Hematopoietic multipotent progenitor cell treated with erythropoietin and hydrocortisone succinate and interleukin-3 and kit ligand, for 8 days (in vitro differentiated cells): Measurements from ENCODE around the gene CENPK.
"Not testable (repeated sequence)": the region's sequence is repeated elsewhere in the genome, so short reads cannot be mapped to it uniquely, and the experiment has no call there.

Source experiments
- DNase-seq: peaks from one replicate; pipeline ENCODE4 v3.0.0-alpha.2; 2015

Gene CENPK, protein sequence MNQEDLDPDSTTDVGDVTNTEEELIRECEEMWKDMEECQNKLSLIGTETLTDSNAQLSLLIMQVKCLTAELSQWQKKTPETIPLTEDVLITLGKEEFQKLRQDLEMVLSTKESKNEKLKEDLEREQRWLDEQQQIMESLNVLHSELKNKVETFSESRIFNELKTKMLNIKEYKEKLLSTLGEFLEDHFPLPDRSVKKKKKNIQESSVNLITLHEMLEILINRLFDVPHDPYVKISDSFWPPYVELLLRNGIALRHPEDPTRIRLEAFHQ

DNA sequence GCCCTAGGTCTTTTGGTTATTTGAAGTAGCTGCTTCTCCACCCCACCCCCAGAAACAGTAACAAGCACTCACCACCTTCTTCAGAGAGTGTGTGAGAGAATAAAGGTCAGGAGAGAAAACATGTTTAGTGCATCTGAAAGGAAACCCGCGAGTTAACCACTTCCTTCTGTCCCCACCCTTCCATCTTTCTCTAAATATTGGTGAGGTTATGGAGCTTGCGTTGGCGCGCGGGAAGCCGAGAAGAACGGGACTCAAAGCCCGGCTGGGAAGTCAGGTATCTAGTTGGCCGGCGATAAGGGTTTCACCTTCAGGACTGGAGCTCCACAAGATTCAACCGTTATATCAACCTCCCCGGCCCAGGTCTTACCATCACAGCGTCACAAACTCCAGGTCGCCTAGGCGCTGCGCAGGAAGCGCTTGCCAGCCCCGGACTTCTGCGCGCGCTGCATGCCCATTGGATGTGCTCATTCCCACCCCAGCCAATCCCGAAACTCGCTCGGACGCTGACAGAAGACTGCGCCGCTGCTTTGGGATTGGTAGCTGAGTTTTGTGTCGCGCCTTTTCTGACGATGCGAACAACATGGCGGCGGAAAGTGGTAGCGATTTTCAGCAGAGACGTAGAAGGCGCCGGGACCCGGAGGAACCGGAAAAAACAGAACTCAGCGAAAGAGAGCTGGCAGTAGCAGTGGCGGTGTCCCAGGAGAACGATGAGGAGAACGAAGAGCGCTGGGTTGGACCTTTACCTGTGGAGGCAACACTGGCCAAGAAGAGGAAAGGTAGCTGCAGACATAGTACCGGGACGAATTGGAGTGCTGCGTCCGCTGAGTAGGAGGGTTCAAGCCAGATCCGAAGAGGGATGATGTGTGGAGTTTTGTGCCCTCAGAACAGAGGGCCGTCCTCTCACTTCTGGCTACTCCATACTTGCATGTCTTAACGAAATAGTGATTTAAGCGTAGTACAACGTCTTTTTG lies at the start of gene CENPK, which contains the start of gene PPWD1:
Gene CENPK, minus strand, starts transcription at position 438 of the 971 bp plus-strand sequence. CDS start 8,261 bp downstream, outside the sequence.
Gene PPWD1, plus strand, starts transcription at position 566 of the 971 bp plus-strand sequence. Its CDS starts 15 bp downstream, at position 581.
- peak; percentile 97 for DNase-seq

DNA sequence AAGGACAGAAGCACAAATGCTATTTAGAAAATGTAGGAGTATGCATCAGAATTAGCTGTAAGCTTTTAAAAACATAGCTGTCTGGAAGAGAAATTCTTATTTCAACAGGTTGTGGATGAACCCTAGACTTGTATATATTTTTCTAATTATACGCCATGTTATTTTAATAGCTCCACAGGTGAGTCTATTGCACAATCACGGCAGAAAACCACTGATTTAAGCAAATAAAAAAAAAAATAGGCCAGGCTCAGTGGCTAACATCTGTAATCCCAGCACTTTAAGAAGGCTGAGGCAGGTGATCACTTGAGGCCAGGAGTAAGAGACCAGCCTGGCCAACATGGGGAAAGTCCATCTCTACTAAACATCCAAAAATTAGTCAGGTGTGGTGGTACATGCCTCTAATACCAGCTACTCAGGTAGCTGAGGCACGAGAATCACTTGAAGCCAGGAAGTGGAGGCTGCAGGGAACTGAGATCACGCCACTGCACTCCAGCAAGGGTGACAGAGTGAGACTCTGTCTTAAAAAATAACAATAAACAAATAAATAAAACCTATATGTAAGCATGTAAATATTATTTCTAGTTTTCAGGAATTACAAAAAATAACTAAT lies 49.4 kb upstream of the CENPK start:
- DNase-seq, result no peak

DNA sequence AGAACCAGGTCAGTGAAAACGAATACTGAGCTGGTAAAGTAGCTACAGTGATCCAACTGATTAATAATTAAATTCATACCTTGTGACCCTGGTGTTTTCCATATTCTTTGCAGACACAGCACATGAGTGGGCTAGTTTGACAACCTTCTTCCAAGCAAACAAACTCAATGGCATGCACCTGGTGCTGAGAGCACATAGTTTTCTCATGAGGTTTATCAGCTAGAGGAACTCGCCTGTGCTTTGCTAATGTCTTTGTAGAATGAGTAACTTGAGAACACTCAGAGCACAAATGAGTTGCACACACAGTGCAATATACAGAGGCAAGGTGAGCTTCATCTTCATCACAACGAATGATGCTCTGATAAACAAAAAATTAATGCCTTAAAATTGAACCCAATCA lies 48.6 kb upstream of the CENPK start:
- no peak for DNase-seq

DNA sequence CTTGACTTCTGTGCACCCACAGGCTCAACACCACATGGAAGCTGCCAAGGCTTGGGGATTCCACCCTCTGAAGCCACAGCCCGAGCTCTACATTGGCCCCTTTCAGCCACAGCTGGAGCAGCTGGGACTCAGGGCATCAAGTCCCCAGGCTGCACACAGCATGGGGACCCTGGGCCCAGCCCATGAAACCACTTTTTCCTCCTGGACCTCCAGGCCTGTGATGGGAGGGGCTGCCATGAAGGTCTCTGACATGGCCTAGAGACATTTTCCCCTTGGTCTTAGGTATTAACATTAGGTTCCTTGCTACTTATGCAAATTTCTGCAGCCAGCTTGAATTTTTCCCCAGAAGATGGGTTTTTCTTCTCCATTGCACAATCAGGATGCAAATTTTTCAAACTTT lies 38.8 kb upstream of the CENPK start:
- not testable (repeated sequence) for DNase-seq

DNA sequence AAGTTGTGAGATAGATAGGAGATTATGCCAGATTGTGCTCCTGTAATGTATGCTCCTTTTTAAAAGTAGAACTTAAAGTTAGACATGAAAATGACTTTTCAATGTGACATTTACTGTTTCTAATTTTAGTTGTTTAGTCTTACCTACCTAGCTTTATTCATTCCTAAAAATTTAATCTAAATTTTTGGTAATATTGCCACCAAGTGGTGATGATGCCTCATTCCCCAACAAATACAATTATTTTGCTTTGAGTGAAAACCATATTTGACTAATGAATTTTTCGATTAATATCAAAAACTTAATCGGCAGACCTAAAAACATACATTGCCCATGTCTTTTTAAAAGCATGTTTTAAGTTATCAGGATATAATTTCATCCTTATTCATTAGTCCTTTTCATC lies 25.7 kb upstream of the CENPK start:
- peak; percentile 12 for DNase-seq

DNA sequence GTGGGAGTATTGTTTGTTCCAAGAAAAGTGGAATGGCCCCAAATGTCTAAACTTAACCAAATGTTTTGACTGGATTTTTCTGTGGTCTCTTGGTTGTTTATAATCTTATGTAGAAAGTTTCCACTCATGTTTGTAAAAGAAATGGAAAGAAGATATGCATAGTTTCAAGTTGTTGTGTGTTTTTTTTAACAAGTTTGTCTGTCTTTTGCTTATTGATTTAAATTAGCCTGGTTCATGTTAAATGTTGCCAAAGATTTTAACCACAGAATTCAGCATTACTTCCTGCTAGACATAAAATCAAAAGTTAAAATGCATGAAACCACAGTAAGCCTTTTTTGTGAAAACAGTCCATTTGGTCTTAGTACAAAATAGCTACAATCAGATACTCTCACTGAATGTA lies 14.2 kb upstream of the CENPK start:
- DNase-seq, result no peak

DNA sequence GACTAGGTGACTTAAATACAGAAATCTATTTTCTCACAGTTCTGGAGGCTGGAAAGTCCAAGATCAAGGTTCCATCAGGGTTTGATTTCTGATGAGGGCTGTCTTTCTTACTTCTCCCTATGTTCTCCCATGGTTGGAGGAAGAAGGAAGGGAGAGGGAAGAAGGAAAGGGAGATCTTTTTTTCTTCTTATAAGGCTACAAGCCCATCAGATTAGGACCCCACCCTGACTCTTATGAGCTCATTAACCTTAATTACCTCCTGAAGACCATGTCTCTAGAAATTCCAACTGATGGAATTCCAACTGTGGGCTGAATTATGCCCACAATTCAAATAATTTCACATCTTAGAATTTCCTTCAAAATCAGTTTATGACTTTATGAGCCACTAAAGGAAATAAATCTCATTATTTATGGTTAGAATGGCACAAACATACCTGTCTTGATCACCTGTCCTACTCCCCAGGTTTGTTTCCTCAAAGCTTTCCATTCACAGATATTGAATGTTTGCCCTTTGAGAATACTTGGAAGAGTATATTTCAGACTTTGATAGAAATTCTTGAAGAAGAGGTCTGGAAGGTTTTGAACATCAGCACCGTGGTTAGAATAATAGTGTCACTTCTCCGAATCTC lies 7.7 kb upstream of the CENPK start:
- DNase-seq, result no peak

DNA sequence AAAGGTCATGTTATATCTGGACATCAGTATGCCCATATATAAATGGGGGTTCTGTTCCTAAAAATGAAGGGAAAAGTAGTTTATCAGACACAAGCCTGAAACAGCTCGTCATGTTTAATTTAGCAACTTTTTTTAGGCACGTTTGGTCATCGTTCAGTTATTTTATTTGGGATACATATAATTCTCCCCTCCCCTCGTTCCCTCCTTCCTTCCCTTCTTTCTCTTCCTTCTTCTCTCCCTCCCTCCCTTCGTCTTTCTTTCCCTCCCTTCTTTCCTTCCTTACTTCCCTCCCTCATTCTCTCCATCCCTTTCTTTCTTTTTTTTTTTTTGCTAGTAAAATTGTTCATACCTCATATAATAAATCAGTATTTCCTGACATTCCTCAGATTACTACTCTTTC lies 3.5 kb upstream of the CENPK start:
- no peak for DNase-seq

DNA sequence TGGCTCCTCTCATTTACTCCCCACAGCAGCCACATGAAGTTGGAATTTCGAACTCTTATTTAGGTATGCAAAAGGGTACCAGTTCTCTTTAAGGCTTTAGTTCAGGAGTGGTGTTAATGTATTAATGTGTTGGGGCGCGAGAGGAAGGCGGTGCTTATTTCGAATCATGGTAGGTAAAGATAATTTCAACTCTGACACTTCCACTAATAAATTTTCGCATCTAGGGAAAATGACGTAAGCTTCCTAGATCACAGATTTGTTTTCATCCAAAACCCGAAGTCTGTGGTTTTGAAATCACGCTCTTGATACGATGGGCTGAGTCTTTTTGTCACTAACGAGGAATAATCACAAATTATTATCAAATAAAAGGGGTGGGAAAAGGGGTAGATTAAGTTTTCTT lies 809 bp upstream of the CENPK start:
- DNase-seq, result peak; percentile 31

DNA sequence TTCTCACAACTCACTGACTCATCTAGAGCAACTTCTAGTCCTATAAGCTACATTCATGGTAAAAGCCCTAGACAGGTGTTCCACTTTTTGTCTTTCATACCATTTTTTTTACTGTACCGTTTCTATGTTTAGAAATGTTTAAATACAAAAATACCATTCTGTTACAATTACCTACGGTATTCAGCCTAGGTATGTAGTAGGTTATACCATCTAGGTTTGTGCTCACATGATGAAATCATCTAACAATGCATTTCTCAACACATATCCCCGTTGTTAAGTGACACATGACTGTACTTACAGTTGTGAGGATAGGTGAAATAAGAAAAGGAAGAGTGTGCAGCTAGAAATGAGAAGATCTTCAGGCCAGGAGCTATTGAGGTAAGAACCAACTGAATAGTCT lies 6.2 kb downstream of the CENPK start:
- no peak for DNase-seq

DNA sequence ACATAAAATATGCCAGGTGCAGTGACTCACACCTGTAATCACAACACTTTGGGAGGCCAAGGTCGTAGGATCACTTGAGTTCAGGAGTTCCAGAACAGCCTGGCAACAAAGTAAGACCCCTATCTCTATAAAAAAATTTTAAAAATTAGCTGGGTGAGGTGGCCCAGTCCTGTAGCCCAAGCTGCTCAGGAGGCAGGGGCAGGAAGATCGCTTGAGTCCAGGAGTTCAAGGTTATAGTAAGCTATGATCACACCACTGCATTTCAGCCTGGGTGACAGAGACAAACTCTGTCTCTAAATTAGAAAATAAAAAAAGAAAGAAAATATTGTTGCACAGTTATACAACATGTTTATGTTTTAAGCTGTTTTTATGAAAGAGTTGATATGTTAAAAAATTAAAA lies 6.8 kb downstream of the CENPK start:
- no peak for DNase-seq

DNA sequence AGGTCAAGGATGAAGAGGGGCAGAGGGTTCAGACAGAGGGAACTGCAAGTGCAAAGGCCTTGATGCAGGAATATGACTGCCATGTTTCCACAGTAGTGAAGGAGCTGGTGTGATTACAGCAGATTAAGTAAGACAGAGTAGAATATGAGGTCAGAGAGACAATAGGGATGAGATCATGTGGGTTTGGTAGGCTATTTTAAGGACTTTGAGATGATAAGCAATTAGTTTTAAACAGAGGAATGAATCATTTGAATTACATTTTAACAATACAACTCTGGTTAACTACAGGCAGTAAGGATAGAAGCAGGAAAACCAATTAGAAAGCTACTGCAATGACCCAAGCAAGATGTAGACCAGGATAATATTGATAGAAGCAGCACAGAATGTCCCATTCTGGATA lies 7.7 kb downstream of the CENPK start:
- no peak for DNase-seq

DNA sequence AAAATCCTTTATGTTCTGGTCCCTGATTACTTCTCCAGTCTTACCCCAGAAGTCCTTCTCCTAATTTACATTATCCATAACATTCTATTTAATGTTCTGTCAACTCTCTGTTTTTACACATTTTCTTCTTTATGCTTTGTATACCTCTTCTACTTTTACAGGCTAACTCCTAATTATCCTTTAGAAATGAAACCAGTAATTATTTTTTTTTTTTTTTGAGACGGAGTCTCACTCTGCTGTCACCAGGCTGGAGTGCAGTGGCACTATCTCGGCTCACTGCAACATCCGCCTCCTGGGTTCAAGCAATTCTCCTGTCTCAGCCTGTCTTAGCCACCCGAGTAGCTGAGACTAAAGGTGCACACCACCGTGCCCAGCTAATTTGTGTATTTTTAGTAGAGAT lies 9.0 kb downstream of the CENPK start:
- DNase-seq, result no peak

DNA sequence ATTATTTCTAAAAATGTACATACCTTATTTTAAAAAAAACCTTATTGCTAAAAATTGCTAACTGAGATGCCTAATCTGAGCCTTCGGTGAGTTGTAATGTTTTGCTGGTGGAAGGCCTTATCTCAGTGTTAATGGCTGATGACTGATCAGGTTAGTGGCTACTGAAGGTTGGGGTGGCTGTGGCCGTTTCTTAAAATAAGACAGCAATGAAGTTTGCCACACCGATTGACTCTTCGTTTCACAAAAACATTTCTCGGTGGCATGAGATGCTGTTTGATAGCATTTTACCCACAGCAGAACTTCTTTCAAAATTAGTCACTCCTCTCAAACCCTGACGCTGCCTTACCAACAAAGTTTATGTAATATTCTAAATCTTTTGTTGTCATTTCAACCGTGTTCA lies 14.7 kb downstream of the CENPK start:
- DNase-seq, result no peak

DNA sequence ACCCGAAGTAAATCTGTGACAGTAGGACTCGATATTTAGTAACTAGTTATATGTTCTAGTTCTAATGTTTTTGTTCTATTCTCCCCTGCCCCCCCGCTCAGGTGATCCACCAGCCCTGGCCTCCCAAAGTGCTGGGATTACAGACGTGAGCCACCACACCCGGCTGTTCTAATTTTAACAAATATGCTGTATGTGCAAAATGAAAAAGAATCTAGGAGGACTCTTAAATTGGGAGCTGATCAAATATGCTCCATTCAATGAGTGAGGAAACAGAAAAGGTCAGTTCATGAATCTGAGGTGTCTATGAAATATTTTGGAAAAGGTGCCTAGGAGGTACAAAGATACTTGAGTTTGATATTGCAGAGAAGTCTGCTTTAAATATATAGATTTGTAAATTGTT lies 16.8 kb downstream of the CENPK start:
- no peak for DNase-seq

DNA sequence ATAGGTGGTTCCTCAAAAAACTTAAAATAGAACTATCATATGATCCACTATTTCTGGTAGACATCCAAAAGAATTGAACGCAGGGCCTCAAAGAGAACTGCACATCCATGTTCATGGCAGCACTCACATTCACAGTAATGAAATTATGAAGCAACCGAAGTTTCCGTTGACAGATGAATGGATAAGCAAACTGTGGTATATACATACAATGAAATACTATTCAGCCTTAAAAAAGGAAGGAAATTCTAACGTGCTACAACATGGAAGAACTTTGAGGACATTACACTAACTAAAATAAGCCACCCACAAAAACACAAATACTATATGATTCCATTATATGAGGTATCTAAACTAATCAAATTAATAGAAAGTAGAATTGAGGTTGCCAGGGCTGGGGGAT lies 18.5 kb downstream of the CENPK start:
- no peak for DNase-seq

DNA sequence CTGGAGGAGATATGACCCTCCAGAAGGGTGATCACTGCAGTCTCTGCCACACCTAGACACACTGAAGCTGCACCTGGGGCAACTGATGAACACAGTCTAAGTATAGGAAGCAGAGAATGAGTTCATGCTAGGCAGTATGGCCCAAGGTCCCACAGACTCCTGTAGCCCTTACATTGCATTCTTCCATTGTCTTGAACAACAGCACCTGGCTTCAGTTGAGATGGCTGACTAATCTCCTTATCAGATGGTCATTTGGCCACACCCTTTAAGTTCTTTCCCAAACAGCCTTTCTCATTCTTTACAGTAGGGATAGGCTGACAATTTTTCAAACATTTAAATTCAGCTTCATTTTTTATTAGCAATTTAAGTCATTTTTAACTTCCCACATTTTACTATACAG lies 23.1 kb downstream of the CENPK start:
- peak; percentile 52 for DNase-seq

DNA sequence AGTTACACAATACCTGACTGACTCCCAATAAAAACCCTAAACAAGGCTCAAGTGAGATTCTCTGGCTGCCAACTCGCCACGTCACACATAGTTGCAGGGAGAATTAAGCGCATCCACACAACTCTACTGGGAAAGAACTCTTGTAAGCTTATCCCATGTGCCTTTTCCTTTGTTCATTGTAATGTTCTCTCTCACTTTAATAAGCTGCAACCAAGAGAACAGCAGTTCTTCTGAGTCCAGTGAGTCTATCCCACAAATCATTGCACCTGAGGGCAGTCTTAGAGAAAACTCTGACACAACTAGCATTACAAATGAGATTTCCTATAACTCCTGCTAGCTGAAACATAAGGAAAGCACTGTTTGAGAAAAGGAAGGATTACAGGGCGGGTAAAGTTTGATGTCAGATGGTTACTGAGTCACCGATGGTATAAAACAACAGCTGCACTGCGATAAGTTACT lies 27.4 kb downstream of the CENPK start:
- no peak for DNase-seq

DNA sequence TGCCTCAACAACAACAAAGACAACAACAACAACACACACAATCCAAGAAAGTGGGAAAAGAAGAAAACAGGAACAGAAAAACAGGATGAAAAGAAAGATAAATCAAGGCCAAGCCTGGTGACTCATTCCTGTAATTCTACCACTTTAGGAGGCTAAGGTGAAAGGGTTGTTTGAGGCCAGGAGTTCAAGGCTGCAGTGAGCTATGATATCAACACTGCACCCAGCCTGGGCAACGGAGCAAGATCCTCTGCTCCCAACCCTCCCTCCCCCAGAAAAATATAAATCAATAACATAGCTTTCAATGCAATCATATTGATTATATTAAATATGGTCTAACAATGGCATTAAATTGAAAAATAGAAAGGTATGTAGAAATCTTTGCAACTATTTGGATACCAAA lies 32.1 kb downstream of the CENPK start:
- DNase-seq, result no peak

DNA sequence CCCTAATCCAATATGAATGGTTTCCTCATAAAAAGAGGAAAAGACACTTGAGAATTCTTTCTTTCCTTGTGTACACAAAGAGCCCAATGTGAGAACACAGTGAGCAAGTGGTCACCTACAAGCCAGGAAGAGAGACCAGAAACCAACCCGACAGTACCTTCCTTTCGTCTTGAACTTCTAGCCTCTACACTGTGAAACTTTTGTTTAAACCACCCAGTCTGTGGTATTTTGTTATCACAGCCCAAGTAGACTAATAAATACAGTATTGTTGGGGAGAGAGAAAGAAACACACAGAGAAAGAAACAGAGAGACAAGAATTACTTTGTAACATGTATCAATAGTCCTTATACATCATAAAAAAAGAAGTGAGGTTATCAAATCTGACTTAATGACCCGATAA lies 37.2 kb downstream of the CENPK start:
- no peak for DNase-seq

DNA sequence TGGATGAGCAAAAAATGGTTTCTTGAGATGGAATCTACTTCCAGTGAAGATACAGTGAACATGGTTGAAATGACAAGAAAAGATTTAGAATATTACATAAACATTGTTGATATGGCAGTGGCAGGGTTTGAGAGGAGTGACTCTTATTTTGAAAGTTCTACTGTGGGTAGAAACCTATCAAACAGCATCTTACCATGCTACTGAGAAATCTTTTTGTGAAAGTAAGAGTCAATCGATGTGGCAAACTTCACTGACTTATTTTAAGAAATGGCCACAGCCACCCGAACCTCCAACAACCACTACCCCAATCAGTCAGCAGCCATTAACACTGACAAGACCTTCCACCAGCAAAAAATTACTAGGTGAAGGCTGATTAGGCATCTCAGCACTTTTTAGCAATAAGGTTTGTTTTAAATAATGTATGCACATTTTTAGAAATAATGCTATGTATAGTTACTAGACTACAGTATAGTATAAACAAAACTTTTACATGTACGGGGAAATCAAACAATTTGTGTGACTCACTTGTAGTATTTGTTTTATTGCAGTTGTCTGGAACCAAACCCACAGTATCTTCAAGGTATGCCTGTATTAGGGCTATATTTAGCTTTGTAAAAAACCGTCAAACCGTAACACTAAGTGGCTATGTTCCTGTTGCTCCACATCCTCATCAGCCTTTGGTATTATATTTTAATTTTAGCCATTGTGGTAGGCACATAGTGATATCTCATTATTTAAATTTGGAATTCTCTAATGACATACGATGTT lies 50.6 kb downstream of the CENPK start:
- DNase-seq, result no peak

DNA sequence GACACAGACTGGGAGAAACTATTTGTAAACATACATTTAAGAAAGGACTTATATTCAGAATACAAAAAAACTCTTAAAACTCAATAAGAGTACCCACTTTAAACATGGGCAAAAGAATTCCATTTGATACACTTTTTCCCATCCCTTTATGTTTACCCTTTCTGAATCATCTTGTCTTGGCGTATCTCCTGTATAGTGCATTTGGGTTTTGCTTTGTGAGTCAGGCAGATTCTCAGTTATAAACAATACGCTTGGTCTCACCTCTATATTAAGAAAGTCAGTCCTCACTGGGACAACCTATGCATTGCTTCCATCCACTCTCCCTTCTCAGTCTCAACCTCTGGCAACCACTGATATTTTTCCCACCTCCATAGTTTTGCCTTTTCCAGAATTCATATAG lies 54.0 kb downstream of the CENPK start:
- DNase-seq, result no peak
